ENCODE results near the gene SLC25A47. TPM values are rescaled to one million over a fixed set of nuclear protein-coding genes. Genes with fewer than 3 reads are reported as not detected.
"Not testable (repeated sequence)": the region's sequence is repeated elsewhere in the genome, so short reads cannot be mapped to it uniquely, and the experiment has no call there.

The SLC25A47 gene
- total RNA-seq, 6 experiments from 2014 or later, result not detected

DNA sequence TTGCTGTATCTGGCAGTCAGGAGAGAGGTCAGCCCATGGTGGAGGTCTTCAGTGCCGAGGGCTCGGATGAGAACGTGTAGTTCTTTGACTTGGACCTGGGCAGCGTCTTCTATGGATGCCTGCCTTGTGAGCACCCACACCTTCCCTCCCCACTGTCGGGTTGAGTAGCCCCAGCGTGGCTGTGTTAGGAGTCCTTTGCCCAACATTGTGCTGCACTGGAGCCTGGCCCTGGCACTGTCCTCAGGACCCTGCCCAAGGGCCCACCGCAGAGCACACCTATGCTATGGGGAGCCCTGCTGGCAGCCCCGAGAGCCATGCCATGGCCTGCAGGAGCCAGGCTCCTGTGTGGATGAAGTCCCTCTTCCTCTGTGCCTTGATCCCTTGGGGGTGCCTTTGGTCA is 43.6 kb upstream of the SLC25A47 start:
- H3K9me3 Mint-ChIP-seq, result no peaks in the 10 kb centered on the region
- TF ChIP-seq, protein P1, sequence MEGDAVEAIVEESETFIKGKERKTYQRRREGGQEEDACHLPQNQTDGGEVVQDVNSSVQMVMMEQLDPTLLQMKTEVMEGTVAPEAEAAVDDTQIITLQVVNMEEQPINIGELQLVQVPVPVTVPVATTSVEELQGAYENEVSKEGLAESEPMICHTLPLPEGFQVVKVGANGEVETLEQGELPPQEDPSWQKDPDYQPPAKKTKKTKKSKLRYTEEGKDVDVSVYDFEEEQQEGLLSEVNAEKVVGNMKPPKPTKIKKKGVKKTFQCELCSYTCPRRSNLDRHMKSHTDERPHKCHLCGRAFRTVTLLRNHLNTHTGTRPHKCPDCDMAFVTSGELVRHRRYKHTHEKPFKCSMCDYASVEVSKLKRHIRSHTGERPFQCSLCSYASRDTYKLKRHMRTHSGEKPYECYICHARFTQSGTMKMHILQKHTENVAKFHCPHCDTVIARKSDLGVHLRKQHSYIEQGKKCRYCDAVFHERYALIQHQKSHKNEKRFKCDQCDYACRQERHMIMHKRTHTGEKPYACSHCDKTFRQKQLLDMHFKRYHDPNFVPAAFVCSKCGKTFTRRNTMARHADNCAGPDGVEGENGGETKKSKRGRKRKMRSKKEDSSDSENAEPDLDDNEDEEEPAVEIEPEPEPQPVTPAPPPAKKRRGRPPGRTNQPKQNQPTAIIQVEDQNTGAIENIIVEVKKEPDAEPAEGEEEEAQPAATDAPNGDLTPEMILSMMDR (IDR thresholded peaks at IDR 0.05), result no peak
- peaks cover 43% of the 10 kb centered on the region for H3K4me1 Mint-ChIP-seq (ENCODE audit: low read depth)
- peaks cover 4% of the 10 kb centered on the region for H3K27me3 Mint-ChIP-seq (ENCODE audit: insufficient read depth)
- no peak overlapping the region for H3K4me3 Mint-ChIP-seq
- peak overlapping the region; percentile 22; the same call in 1 of the 2 replicates for H3K27ac Mint-ChIP-seq
- H3K36me3 Mint-ChIP-seq (ENCODE audit: low read depth), result peaks cover 10% of the 10 kb centered on the region; the same call in 1 of the 2 replicates
- no peak for DNase-seq

DNA sequence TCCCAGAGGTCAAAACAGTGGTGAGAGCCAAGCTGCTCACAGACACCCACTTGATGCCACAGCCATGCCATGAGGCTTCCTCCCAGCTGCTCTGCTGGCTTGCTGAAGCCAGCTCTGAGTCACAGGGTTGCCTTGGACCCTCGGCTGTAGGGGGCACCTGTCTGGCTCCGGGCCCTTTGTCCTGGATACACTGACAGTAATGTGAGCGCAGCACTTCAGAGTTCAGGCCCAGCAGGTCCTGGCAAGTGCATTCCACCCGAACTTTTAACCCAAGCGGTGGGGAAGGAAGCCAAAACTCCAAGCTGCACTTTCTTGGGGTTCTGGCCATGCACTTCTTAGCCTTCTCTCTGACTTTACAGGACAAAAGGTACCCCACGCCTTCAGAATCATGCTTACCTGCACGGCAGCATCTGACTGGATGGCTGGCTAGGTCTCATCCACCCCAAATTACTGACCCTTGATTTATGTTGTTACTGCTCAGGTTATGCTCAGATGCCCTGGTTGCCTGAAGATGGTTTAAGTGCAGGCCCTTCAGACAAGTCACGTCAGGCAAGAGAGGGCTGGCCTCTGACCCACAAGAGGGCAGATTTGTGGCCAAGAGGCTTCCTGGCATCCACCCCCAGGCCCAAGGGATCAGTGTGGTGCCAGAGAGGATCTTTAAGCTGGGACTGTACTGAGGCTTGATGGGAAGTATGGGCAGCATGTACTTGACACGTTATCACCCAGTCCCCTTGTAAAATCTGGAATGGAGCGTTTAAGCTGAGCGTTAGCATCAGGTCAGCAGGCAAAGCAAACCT is 41.7 kb upstream of the SLC25A47 start:
- TF ChIP-seq, protein P1 (IDR thresholded peaks at IDR 0.05), result no peak
- H3K27me3 Mint-ChIP-seq (ENCODE audit: insufficient read depth), result peaks cover 5% of the 10 kb centered on the region
- peaks cover 51% of the 10 kb centered on the region for H3K4me1 Mint-ChIP-seq (ENCODE audit: low read depth)
- no peaks in the 10 kb centered on the region for H3K9me3 Mint-ChIP-seq
- peaks cover 10% of the 10 kb centered on the region; the same call in 1 of the 2 replicates for H3K36me3 Mint-ChIP-seq (ENCODE audit: low read depth)
- H3K27ac Mint-ChIP-seq, result peak overlapping the region; percentile 57; the same call in 1 of the 2 replicates
- no peak for DNase-seq
- H3K4me3 Mint-ChIP-seq, result no peak overlapping the region; the same call in 1 of the 2 replicates

DNA sequence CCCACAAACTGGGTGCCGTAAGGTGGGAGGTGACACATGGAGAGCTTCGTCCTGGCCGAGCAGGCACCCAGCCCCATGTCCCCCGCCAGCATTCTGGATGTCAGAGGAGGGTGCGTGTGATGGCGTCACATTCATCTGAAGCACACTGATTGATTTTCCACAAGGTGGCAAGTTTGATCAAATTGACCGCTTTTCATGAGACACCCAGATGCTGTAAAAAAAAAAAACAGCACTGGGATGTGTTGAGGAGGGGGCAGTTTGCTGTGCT is 41.1 kb upstream of the SLC25A47 start:
- TF ChIP-seq, protein P1 (IDR thresholded peaks at IDR 0.05), result no peak
- Mint-ChIP-seq H3K36me3 (ENCODE audit: low read depth) (peaks cover 10% of the 10 kb centered on the region; the same call in 1 of the 2 replicates), H3K4me3 (no peak overlapping the region), H3K4me1 (ENCODE audit: low read depth) (peaks cover 51% of the 10 kb centered on the region), H3K27ac (no peak overlapping the region), H3K27me3 (ENCODE audit: insufficient read depth) (peaks cover 5% of the 10 kb centered on the region), H3K9me3 (no peaks in the 10 kb centered on the region)
- no peak for DNase-seq

DNA sequence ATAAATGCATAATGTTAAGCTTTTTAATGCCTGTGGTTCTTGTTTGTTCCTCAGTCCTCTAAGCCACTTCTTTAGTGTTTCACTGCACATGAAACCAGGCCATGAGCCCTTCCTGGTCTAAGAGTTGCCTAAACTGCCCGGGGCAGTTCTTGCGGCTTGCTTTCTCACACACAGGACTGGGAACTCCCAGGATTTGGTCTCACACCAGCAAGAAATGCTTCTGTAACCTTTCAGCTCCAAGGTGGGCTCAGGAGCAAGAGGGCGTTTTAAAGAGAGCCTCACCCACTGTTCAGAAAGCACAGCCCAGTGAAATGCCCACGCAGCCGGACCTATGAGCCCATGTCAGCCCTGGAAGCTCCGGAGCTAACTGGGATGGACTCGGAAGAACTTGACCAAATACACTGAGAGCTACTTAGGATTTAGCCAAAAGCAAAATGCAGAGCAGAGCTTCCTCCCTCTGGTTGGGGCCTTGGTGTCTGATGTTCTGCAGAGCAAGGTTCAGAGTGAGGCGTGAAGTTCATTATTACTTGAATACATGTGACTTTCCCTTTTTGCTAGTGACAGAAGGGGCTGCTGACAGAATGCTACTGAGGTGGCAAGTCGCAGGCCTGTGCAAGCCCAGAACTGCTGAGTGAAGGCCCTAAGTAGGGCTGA is 40.2 kb upstream of the SLC25A47 start:
- Mint-ChIP-seq H3K4me3 (no peak overlapping the region), H3K9me3 (no peaks in the 10 kb centered on the region), H3K27ac (peak overlapping the region; percentile 16; the same call in 1 of the 2 replicates), H3K4me1 (ENCODE audit: low read depth) (peaks cover 50% of the 10 kb centered on the region), H3K36me3 (ENCODE audit: low read depth) (peaks cover 10% of the 10 kb centered on the region; the same call in 1 of the 2 replicates), H3K27me3 (ENCODE audit: insufficient read depth) (peaks cover 5% of the 10 kb centered on the region)
- TF ChIP-seq, protein P1 (IDR thresholded peaks at IDR 0.05), result no peak
- no peak for DNase-seq

DNA sequence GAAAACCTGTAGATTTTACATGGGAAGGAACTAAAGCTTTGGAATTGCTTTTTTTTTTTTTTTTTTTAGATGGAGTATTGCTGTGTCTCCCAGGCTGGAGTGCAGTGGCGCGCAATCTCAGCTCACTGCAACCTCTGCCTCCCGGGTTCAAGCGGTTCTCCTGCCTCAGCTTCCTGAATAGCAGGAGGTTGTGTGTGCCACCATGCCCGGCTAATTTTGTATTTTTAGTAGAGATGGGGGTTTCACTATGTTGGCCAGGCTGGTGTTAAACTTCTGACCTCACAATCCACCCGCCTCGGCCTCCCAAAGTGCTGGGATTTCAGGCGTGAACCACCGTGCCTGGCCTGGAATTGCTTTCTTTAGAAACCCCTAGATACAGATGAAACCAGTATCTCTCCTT is 39.7 kb upstream of the SLC25A47 start:
- H3K36me3 Mint-ChIP-seq (ENCODE audit: low read depth); DNase-seq; H3K4me3 Mint-ChIP-seq; H3K27me3 Mint-ChIP-seq (ENCODE audit: insufficient read depth); H3K9me3 Mint-ChIP-seq; H3K27ac Mint-ChIP-seq: not testable (repeated sequence)
- H3K4me1 Mint-ChIP-seq (ENCODE audit: low read depth), result peaks cover 44% of the 10 kb centered on the region
